Tibial nerve (tissue), 4 donors: ENCODE results near the gene CTNND2.

Experiments
- EP300 ChIP-seq, 2 donors: sonication (generic); formaldehyde crosslinking; IDR thresholded peaks; one replicate each; pipeline ENCODE4 v1.6.1; 2017; ENCODE audit warnings: antibody characterized with exemption in 2 of 2, mild to moderate bottlenecking in 1 of 2
- POLR2A ChIP-seq, 2 donors: fragments of 450-650 bp; IDR thresholded peaks; one replicate each; pipeline ENCODE4 v1.6.1; 2017; ENCODE audit warnings: antibody characterized with exemption in 2 of 2, mild to moderate bottlenecking in 2 of 2, moderate library complexity in 2 of 2
- TF ChIP-seq, protein P1 (sequence below), 5 experiments: fragments of 200-600 bp in 3 of 5; fragments of 450-650 bp in 2 of 5; sonication (generic) in 3 of 5; IDR thresholded peaks; one replicate each; pipeline ENCODE4 v1.5.1; 2016 to 2019; ENCODE audit warnings: antibody characterized with exemption in 5 of 5, mild to moderate bottlenecking in 3 of 5, moderate library complexity in 2 of 5

DNA sequence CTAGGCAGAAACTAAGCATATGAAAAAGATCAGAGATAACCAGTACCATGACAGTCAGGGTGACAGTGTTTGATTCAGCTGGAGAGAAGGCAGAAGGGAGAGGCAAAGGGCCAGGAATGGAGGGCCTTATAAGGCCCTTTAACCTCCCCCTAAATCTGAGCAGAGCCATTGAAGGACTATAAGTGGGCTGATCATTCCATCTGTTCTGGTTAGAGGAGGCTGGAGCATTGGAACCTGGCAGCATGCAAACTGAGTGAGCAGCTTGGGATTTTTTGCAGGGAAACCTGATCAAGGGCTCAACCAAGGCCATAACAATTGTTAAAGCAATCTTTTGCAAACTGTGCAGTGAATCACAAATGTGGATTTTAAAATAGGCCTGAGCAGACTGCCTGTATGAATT lies 968.7 kb downstream of the CTNND2 start:
- no peak for TF ChIP-seq POLR2A (IDR thresholded peaks at IDR 0.05)
- TF ChIP-seq, protein P1, sequence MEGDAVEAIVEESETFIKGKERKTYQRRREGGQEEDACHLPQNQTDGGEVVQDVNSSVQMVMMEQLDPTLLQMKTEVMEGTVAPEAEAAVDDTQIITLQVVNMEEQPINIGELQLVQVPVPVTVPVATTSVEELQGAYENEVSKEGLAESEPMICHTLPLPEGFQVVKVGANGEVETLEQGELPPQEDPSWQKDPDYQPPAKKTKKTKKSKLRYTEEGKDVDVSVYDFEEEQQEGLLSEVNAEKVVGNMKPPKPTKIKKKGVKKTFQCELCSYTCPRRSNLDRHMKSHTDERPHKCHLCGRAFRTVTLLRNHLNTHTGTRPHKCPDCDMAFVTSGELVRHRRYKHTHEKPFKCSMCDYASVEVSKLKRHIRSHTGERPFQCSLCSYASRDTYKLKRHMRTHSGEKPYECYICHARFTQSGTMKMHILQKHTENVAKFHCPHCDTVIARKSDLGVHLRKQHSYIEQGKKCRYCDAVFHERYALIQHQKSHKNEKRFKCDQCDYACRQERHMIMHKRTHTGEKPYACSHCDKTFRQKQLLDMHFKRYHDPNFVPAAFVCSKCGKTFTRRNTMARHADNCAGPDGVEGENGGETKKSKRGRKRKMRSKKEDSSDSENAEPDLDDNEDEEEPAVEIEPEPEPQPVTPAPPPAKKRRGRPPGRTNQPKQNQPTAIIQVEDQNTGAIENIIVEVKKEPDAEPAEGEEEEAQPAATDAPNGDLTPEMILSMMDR (IDR thresholded peaks at IDR 0.05) = no peak
- no peak for TF ChIP-seq EP300 (IDR thresholded peaks at IDR 0.05)
